HepG2 (cell line): ENCODE measurements around the gene C9orf50. TPM values are rescaled to one million over a fixed set of nuclear protein-coding genes. Genes with fewer than 3 reads are reported as not detected.

Source experiments
- BRD4 ChIP-seq: sonication (generic); formaldehyde crosslinking; IDR thresholded peaks from 2 replicates; pipeline ENCODE4 v1.4.0; 2020; ENCODE audit warnings: missing genetic modification reagents
- CCDC6 ChIP-seq: sonication (generic); formaldehyde crosslinking; IDR thresholded peaks from 2 replicates; pipeline ENCODE4 v1.8.1; 2022; ENCODE audit warnings: mild to moderate bottlenecking, missing genetic modification reagents, moderate library complexity
- FOSL2 ChIP-seq: sonication (generic); formaldehyde crosslinking; IDR thresholded peaks from 2 replicates; pipeline ENCODE4 v1.4.0; 2020; ENCODE audit warnings: missing genetic modification reagents
- FOXA1 ChIP-seq, 2 experiments: fragments of 450-650 bp in 1 of 2; sonication (generic) in 1 of 2; formaldehyde crosslinking in 1 of 2; IDR thresholded peaks; 2 replicates each; pipeline versions ENCODE4 v1.4.0 to v1.6.1; 2016 to 2020; ENCODE audit warnings: missing genetic modification reagents in 1 of 2
- HMG20A ChIP-seq: IDR thresholded peaks from 2 replicates; pipeline ENCODE4 v1.6.1; 2016; ENCODE audit warnings: borderline replicate concordance
- HOXD1 ChIP-seq: sonication (generic); formaldehyde crosslinking; IDR thresholded peaks from 2 replicates; pipeline ENCODE4 v1.5.0; 2020; ENCODE audit warnings: missing genetic modification reagents
- KLF6 ChIP-seq: IDR thresholded peaks from 2 replicates; pipeline ENCODE4 v1.8.0; 2016; ENCODE audit warnings: missing biosample characterization, missing genetic modification reagents
- MED1 ChIP-seq: sonication (generic); formaldehyde crosslinking; IDR thresholded peaks from 2 replicates; pipeline ENCODE4 v1.4.0; 2020; ENCODE audit warnings: missing genetic modification reagents
- MTA3 ChIP-seq: sonication (generic); formaldehyde crosslinking; IDR thresholded peaks from 2 replicates; pipeline ENCODE4 v1.4.0; 2020; ENCODE audit warnings: missing genetic modification reagents
- RBFOX2 ChIP-seq: fragments of 200-400 bp; formaldehyde crosslinking; IDR thresholded peaks from 2 replicates; pipeline ENCODE4 v1.6.1; 2017; ENCODE audit warnings: low read depth, mild to moderate bottlenecking, low read length
- SATB2 ChIP-seq: sonication (generic); formaldehyde crosslinking; IDR thresholded peaks from 2 replicates; pipeline ENCODE4 v1.5.0; 2020; ENCODE audit warnings: missing genetic modification reagents
- SRSF4 ChIP-seq: fragments of 200-400 bp; formaldehyde crosslinking; IDR thresholded peaks from one replicate; pipeline ENCODE4 v1.6.1; 2018; ENCODE audit warnings: mild to moderate bottlenecking, low read depth, low read length, moderate library complexity; ENCODE audit not compliant: poor library complexity, severe bottlenecking
- SRSF9 ChIP-seq: fragments of 200-400 bp; formaldehyde crosslinking; IDR thresholded peaks from 2 replicates; pipeline ENCODE4 v1.6.1; 2018; ENCODE audit warnings: borderline replicate concordance, mild to moderate bottlenecking, low read depth, low read length; ENCODE audit not compliant: insufficient read depth, poor library complexity, severe bottlenecking
- TSC22D2 ChIP-seq: sonication (generic); formaldehyde crosslinking; IDR thresholded peaks from 2 replicates; pipeline ENCODE4 v1.5.1; 2020; ENCODE audit warnings: missing genetic modification reagents, mild to moderate bottlenecking, borderline replicate concordance
- ZFYVE20 ChIP-seq: sonication (generic); formaldehyde crosslinking; IDR thresholded peaks from 2 replicates; pipeline ENCODE4 v1.8.0; 2023; ENCODE audit warnings: low read depth, mild to moderate bottlenecking, moderate library complexity, missing genetic modification reagents, borderline replicate concordance
- ZNF225 ChIP-seq: sonication (generic); formaldehyde crosslinking; IDR thresholded peaks from 2 replicates; pipeline ENCODE4 v1.4.0; 2020; ENCODE audit warnings: mild to moderate bottlenecking, missing genetic modification reagents
- ZNF235 ChIP-seq: sonication (generic); formaldehyde crosslinking; IDR thresholded peaks from 2 replicates; pipeline ENCODE4 v1.8.1; 2023; ENCODE audit warnings: mild to moderate bottlenecking, missing genetic modification reagents, borderline replicate concordance
- ZNF547 ChIP-seq: sonication (generic); formaldehyde crosslinking; IDR thresholded peaks from 2 replicates; pipeline ENCODE4 v1.5.1; 2020; ENCODE audit warnings: mild to moderate bottlenecking, missing genetic modification reagents
- ZNF552 ChIP-seq: sonication (generic); formaldehyde crosslinking; IDR thresholded peaks from 2 replicates; pipeline ENCODE4 v1.9.0; 2022; ENCODE audit warnings: missing genetic modification reagents, mild to moderate bottlenecking, borderline replicate concordance
- ZNF564 ChIP-seq: sonication (generic); formaldehyde crosslinking; IDR thresholded peaks from 2 replicates; pipeline ENCODE4 v1.8.1; 2023; ENCODE audit warnings: mild to moderate bottlenecking, missing genetic modification reagents
- ZNF572 ChIP-seq: sonication (generic); formaldehyde crosslinking; IDR thresholded peaks from 2 replicates; pipeline ENCODE4 v1.5.1; 2020; ENCODE audit warnings: mild to moderate bottlenecking, missing genetic modification reagents
- ZNF605 ChIP-seq: sonication (generic); formaldehyde crosslinking; IDR thresholded peaks from 2 replicates; pipeline ENCODE4 v1.8.0; 2022; ENCODE audit warnings: mild to moderate bottlenecking, missing genetic modification reagents
- ZNF879 ChIP-seq: sonication (generic); formaldehyde crosslinking; IDR thresholded peaks from 2 replicates; pipeline ENCODE4 v1.8.1; 2023; ENCODE audit warnings: missing genetic modification reagents
- ZNF883 ChIP-seq: sonication (generic); formaldehyde crosslinking; IDR thresholded peaks from 2 replicates; pipeline ENCODE4 v1.5.1; 2020; ENCODE audit warnings: mild to moderate bottlenecking, missing genetic modification reagents; ENCODE audit errors: not compliant biosample characterization
- ZSCAN31 ChIP-seq: sonication (generic); formaldehyde crosslinking; IDR thresholded peaks from 2 replicates; pipeline ENCODE4 v1.5.0; 2020; ENCODE audit warnings: low read depth, mild to moderate bottlenecking, missing genetic modification reagents
- polyA plus RNA-seq, 8 experiments: library from polyadenylated mRNA; depleted of rRNA in 3 of 8; stranded (reverse) in 7 of 8; unstranded in 1 of 8; fragments of >200 nt; fragmentation: Illumina TruSeq in 4 of 8; extraction: Trizol in 4 of 8; gene quantifications; 2 replicates each; pipeline versions ENCODE4 v1.2.1 to v1.2.3, GENCODE V29; 2011 to 2016; ENCODE audit warnings: low read depth in 4 of 8, missing spikeins in 1 of 8, mixed read lengths in 1 of 8; ENCODE audit not compliant: insufficient read depth in 1 of 8
- total RNA-seq, 5 experiments: library from RNA; depleted of rRNA; stranded (reverse); fragments of >200 nt; fragmentation: Illumina TruSeq; extraction: Trizol; gene quantifications; 2 replicates each; pipeline ENCODE4 v1.2.3, GENCODE V29; 2016; ENCODE audit warnings: low read depth in 1 of 5
- TF ChIP-seq, protein P1 (sequence below): sonication (generic); formaldehyde crosslinking; conservative IDR thresholded peaks from 2 replicates; pipeline ENCODE4 v1.8.0; 2022; ENCODE audit warnings: low read depth, missing genetic modification reagents
- TF ChIP-seq, protein P2 (sequence below): IDR thresholded peaks from 2 replicates; pipeline ENCODE4 v1.6.1; 2016; ENCODE audit warnings: missing compliant biosample characterization, missing genetic modification reagents, borderline replicate concordance
- TF ChIP-seq, protein P3 (sequence below): sonication (generic); formaldehyde crosslinking; IDR thresholded peaks from 2 replicates; pipeline ENCODE4 v1.4.0; 2020; ENCODE audit warnings: missing genetic modification reagents

C9orf50 gene
- total and polyA plus RNA-seq, 2 of the 13 experiments (the other 11 are each of a cell fraction or from before 2014, with no cell fraction given), result not detected

DNA sequence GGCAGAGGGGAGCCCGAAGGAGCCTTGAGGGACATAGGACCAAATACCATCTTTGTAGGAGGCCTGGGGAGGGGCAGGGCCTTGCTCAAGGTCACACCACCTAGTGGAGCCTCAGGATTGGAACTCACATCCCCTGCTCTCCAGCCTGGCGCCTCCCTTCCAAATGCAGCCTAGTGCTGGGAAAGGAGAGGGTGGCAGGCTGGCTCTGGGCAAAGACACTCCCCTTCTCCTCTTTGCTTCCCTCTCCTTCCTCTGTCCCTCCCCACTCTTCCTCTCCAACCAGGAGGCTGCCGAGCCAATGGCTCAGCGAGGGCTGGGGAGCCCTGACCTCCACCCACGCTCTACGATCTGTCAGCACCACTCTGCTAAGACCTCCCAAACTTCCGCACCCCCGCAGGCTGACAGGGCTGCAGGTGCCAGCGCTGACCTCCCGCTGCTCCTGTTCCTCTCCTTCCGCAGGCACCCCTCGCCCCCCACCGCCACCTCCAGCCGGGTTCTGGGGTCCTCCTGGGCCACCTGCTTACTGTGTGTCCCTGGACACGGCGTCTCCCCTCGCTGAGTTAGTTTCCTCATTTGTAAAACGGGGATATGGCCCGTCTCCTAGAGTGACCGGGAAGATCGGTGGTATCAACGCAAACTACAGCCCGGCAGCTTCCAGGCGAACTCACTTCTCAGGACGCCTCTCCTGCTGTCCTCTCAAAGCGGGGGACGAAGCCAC is 52.9 kb downstream of the C9orf50 start (continued):
- TF ChIP-seq ZNF883 (CRISPR knock-in tag), result peak; percentile 51
- TF ChIP-seq, protein P1, sequence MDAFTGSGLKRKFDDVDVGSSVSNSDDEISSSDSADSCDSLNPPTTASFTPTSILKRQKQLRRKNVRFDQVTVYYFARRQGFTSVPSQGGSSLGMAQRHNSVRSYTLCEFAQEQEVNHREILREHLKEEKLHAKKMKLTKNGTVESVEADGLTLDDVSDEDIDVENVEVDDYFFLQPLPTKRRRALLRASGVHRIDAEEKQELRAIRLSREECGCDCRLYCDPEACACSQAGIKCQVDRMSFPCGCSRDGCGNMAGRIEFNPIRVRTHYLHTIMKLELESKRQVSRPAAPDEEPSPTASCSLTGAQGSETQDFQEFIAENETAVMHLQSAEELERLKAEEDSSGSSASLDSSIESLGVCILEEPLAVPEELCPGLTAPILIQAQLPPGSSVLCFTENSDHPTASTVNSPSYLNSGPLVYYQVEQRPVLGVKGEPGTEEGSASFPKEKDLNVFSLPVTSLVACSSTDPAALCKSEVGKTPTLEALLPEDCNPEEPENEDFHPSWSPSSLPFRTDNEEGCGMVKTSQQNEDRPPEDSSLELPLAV (CRISPR knock-in tag), result no peak
- 0 out of 2 replicates have a peak, but pooled peaks have one; percentile 60 for TF ChIP-seq ZNF235
- TF ChIP-seq, protein P2, sequence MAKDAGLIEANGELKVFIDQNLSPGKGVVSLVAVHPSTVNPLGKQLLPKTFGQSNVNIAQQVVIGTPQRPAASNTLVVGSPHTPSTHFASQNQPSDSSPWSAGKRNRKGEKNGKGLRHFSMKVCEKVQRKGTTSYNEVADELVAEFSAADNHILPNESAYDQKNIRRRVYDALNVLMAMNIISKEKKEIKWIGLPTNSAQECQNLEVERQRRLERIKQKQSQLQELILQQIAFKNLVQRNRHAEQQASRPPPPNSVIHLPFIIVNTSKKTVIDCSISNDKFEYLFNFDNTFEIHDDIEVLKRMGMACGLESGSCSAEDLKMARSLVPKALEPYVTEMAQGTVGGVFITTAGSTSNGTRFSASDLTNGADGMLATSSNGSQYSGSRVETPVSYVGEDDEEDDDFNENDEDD (CRISPR knock-in tag), result peak; percentile 28; the same call in 1 of the 2 replicates
- TF ChIP-seq BRD4 (CRISPR knock-in tag), result no peak
- TF ChIP-seq ZNF547 (CRISPR knock-in tag), result no peak
- TF ChIP-seq ZNF564 (CRISPR knock-in tag), result no peak; the same call in 1 of the 2 replicates
- peak; percentile 40; the same call in 1 of the 2 replicates for TF ChIP-seq CCDC6 (CRISPR knock-in tag)
- peak; percentile 50; the same call in 1 of the 2 replicates for TF ChIP-seq ZNF572
- TF ChIP-seq KLF6 (CRISPR knock-in tag), result no peak
- no peak for TF ChIP-seq ZNF879 (CRISPR knock-in tag)
- TF ChIP-seq HOXD1 (CRISPR knock-in tag), result no peak
- TF ChIP-seq ZFYVE20, result no peak
- peak; percentile 68; the same call in 1 of the 2 replicates for TF ChIP-seq ZNF225 (CRISPR knock-in tag)
- peak; percentile 26 for TF ChIP-seq SRSF4
- peak; percentile 56 for TF ChIP-seq RBFOX2
- peak; percentile 63 for TF ChIP-seq MED1
- no peak for TF ChIP-seq SRSF9
- 0 out of 2 replicates have a peak, but pooled peaks have one; percentile 30 for TF ChIP-seq HMG20A
- TF ChIP-seq MTA3 (CRISPR knock-in tag), result no peak
- no peak for TF ChIP-seq SATB2
- no peak for TF ChIP-seq TSC22D2 (CRISPR knock-in tag)
- TF ChIP-seq ZNF552 (CRISPR knock-in tag), result no peak
- TF ChIP-seq ZNF605 (CRISPR knock-in tag), result peak; percentile 51
- TF ChIP-seq ZSCAN31 (CRISPR knock-in tag), result 0 out of 2 replicates have a peak, but pooled peaks have one; percentile 17
- TF ChIP-seq, protein P3, sequence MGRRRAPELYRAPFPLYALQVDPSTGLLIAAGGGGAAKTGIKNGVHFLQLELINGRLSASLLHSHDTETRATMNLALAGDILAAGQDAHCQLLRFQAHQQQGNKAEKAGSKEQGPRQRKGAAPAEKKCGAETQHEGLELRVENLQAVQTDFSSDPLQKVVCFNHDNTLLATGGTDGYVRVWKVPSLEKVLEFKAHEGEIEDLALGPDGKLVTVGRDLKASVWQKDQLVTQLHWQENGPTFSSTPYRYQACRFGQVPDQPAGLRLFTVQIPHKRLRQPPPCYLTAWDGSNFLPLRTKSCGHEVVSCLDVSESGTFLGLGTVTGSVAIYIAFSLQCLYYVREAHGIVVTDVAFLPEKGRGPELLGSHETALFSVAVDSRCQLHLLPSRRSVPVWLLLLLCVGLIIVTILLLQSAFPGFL (CRISPR knock-in tag), result no peak
- TF ChIP-seq FOSL2, result peak; percentile 38; the same call in 1 of the 2 replicates
- TF ChIP-seq FOXA1 (IDR thresholded peaks at IDR 0.05), result no peak
- no peak for TF ChIP-seq FOXA1 (CRISPR knock-in tag; IDR thresholded peaks at IDR 0.05)
